ENCODE data around the gene ARFGEF3. TPM values are rescaled to one million over a fixed set of nuclear protein-coding genes. Genes with fewer than 3 reads are reported as not detected.

ARFGEF3 gene
- polyA plus RNA-seq, 1 of the 3 experiments (the other 2 are of a cell fraction): not detected

GRCh38 chr6:138230221-138230620 lies 68.5 kb downstream of the ARFGEF3 start:
- H3K36me3 ChIP-seq (replicated peaks in 1 of 2; ENCODE audit: control insufficient read depth in 1 of 2, insufficient read depth in 2 of 2, low read length in 1 of 2): no peaks in the 10 kb centered on the region
- H3K79me2 ChIP-seq (ENCODE audit: insufficient read depth): no peaks in the 10 kb centered on the region
- H3K9me2 ChIP-seq: no peaks in the 10 kb centered on the region
- TF ChIP-seq USF2 (IDR thresholded peaks at IDR 0.05; ENCODE audit: borderline replicate concordance, low read depth, low read length): no peak
- TF ChIP-seq EZH2phosphoT487 (IDR thresholded peaks at IDR 0.05; ENCODE audit: borderline replicate concordance, low read depth): no peak
- TF ChIP-seq SIN3A (IDR thresholded peaks at IDR 0.05; ENCODE audit: borderline replicate concordance, low read depth, low read length): no peak
- TF ChIP-seq RFX5 (IDR thresholded peaks at IDR 0.05; ENCODE audit: low read length): no peak
- TF ChIP-seq GATA2 (CRISPR knock-in tag; IDR thresholded peaks at IDR 0.05): no peak
- no peak for TF ChIP-seq NFIC (IDR thresholded peaks at IDR 0.05; ENCODE audit: borderline replicate concordance)
- TF ChIP-seq SMC3 (IDR thresholded peaks at IDR 0.05; ENCODE audit: low read depth, low read length): no peak
- TF ChIP-seq MEF2A (IDR thresholded peaks at IDR 0.05; ENCODE audit: borderline replicate concordance, low read depth): no peak
- no peak for TF ChIP-seq NRF1 (IDR thresholded peaks at IDR 0.05; ENCODE audit: low read depth, low read length)
- no peak for TF ChIP-seq MXI1 (IDR thresholded peaks at IDR 0.05; ENCODE audit: low read depth, low read length)
- no peak for TF ChIP-seq FOXM1 (IDR thresholded peaks at IDR 0.05; ENCODE audit: low read depth)
- no peak for TF ChIP-seq CTCF (IDR thresholded peaks at IDR 0.05)
- no peak for TF ChIP-seq GABPA (IDR thresholded peaks at IDR 0.05; ENCODE audit: low read depth)
- TF ChIP-seq CHD2 (IDR thresholded peaks at IDR 0.05; ENCODE audit: low read length, partially characterized antibody): no peak
- no peak for TF ChIP-seq YY1 (IDR thresholded peaks at IDR 0.05; ENCODE audit: low read depth)
- no peak for TF ChIP-seq RAD21 (IDR thresholded peaks at IDR 0.05; ENCODE audit: low read length)
- no peak for TF ChIP-seq ELF1 (IDR thresholded peaks at IDR 0.05)
- no peak for TF ChIP-seq RCOR1 (IDR thresholded peaks at IDR 0.05; ENCODE audit: low read length)
- TF ChIP-seq RXRA (IDR thresholded peaks at IDR 0.05; ENCODE audit: borderline replicate concordance, low read depth): no peak
- no peak overlapping the region for H3K4me3 ChIP-seq (ENCODE audit: low read depth in 2 of 2, low read length in 1 of 2)
- H3F3A ChIP-seq (replicated peaks; ENCODE audit: insufficient read depth): no peaks in the 10 kb centered on the region
- ChIA-PET POLR2A (no interaction called here), CTCF (no interaction called here)
- H3K27ac ChIP-seq (ENCODE audit: low read depth in 2 of 2, low read length in 1 of 2): no peak overlapping the region
- H3K4me1 ChIP-seq (ENCODE audit: control insufficient read depth in 1 of 2, insufficient read depth in 2 of 2, low read depth in 1 of 2, low read length in 1 of 2): no peaks in the 10 kb centered on the region
- no peak for DNase-seq
- H3K4me2 ChIP-seq: no peak overlapping the region
- no peak overlapping the region for H2AFZ ChIP-seq (ENCODE audit: low read depth)
- no peaks in the 10 kb centered on the region for H3K9me3 ChIP-seq
- no peaks in the 10 kb centered on the region for H4K20me1 ChIP-seq (ENCODE audit: insufficient read depth)
- no peaks in the 10 kb centered on the region for H3K27me3 ChIP-seq (ENCODE audit: insufficient read depth)
- no peak overlapping the region for H3K9ac ChIP-seq
